ENCODE measurements around the gene POLR2J2.
"Not testable (repeated sequence)": the region's sequence is repeated elsewhere in the genome, so short reads cannot be mapped to it uniquely, and the experiment has no call there.

The POLR2J2 gene

GRCh38 chr7:102649924-102650323, 21.5 kb downstream of the POLR2J2 start, which contains the start of gene SPDYE2B:
Gene SPDYE2B (plus strand): TSS chr7:102650319. CDS start chr7:102652349, 2,030 bp downstream.
- H3K4me3 ChIP-seq (ENCODE audit: low read length); H3K27me3 ChIP-seq (ENCODE audit: control insufficient read depth, insufficient read depth, low read length); H3K9me3 ChIP-seq (ENCODE audit: control insufficient read depth, low read depth, low read length); H3K4me1 ChIP-seq (ENCODE audit: control insufficient read depth, low read depth, low read length); H3K36me3 ChIP-seq (ENCODE audit: control insufficient read depth, low read depth, low read length); H3K27ac ChIP-seq (ENCODE audit: low read length); H3K9ac ChIP-seq (ENCODE audit: low read length): not testable (repeated sequence)

- not testable (repeated sequence) for H3K4me3 ChIP-seq (ENCODE audit: low read length); H3K9ac ChIP-seq (ENCODE audit: low read length); H3K27ac ChIP-seq (ENCODE audit: low read length); H3K36me3 ChIP-seq (ENCODE audit: control insufficient read depth, low read depth, low read length); H3K27me3 ChIP-seq (ENCODE audit: control insufficient read depth, insufficient read depth, low read length); H3K9me3 ChIP-seq (ENCODE audit: control insufficient read depth, low read depth, low read length); H3K4me1 ChIP-seq (ENCODE audit: control insufficient read depth, low read depth, low read length)
These were observed 23.6 kb downstream of the POLR2J2 start for GRCh38 chr7:102647813-102648212.

GRCh38 chr7:102643404-102643803, 28.1 kb downstream of the POLR2J2 start:
- H3K27me3 ChIP-seq (ENCODE audit: control insufficient read depth, insufficient read depth, low read length); H3K9me3 ChIP-seq (ENCODE audit: control insufficient read depth, low read depth, low read length); H3K4me1 ChIP-seq (ENCODE audit: control insufficient read depth, low read depth, low read length); H3K27ac ChIP-seq (ENCODE audit: low read length); H3K9ac ChIP-seq (ENCODE audit: low read length); H3K4me3 ChIP-seq (ENCODE audit: low read length); H3K36me3 ChIP-seq (ENCODE audit: control insufficient read depth, low read depth, low read length): not testable (repeated sequence)

- not testable (repeated sequence) for H3K4me3 ChIP-seq (ENCODE audit: low read length); H3K4me1 ChIP-seq (ENCODE audit: control insufficient read depth, low read depth, low read length); H3K9me3 ChIP-seq (ENCODE audit: control insufficient read depth, low read depth, low read length); H3K36me3 ChIP-seq (ENCODE audit: control insufficient read depth, low read depth, low read length); H3K9ac ChIP-seq (ENCODE audit: low read length); H3K27me3 ChIP-seq (ENCODE audit: control insufficient read depth, insufficient read depth, low read length); H3K27ac ChIP-seq (ENCODE audit: low read length)
These were observed 28.8 kb downstream of the POLR2J2 start, which contains the start of gene UPK3BL1 for GRCh38 chr7:102642691-102643090. Gene UPK3BL1 (minus strand): TSS chr7:102642791. CDS start chr7:102642741, 50 bp downstream.

GRCh38 chr7:102638848-102639247, 32.6 kb downstream of the POLR2J2 start:
- not testable (repeated sequence) for H3K9me3 ChIP-seq (ENCODE audit: control insufficient read depth, low read depth, low read length); H3K4me3 ChIP-seq (ENCODE audit: low read length); H3K27ac ChIP-seq (ENCODE audit: low read length); H3K4me1 ChIP-seq (ENCODE audit: control insufficient read depth, low read depth, low read length); H3K9ac ChIP-seq (ENCODE audit: low read length); H3K27me3 ChIP-seq (ENCODE audit: control insufficient read depth, insufficient read depth, low read length); H3K36me3 ChIP-seq (ENCODE audit: control insufficient read depth, low read depth, low read length)

- H3K9me3 ChIP-seq (ENCODE audit: control insufficient read depth, low read depth, low read length); H3K27ac ChIP-seq (ENCODE audit: low read length); H3K4me1 ChIP-seq (ENCODE audit: control insufficient read depth, low read depth, low read length); H3K9ac ChIP-seq (ENCODE audit: low read length); H3K36me3 ChIP-seq (ENCODE audit: control insufficient read depth, low read depth, low read length); H3K27me3 ChIP-seq (ENCODE audit: control insufficient read depth, insufficient read depth, low read length); H3K4me3 ChIP-seq (ENCODE audit: low read length): not testable (repeated sequence)
These were observed 34.5 kb downstream of the POLR2J2 start for GRCh38 chr7:102636956-102637355.

- H3K4me1 ChIP-seq (ENCODE audit: control insufficient read depth, low read depth, low read length); H3K27ac ChIP-seq (ENCODE audit: low read length); H3K36me3 ChIP-seq (ENCODE audit: control insufficient read depth, low read depth, low read length); H3K9ac ChIP-seq (ENCODE audit: low read length); H3K4me3 ChIP-seq (ENCODE audit: low read length); H3K27me3 ChIP-seq (ENCODE audit: control insufficient read depth, insufficient read depth, low read length); H3K9me3 ChIP-seq (ENCODE audit: control insufficient read depth, low read depth, low read length): not testable (repeated sequence)
These were observed 36.1 kb downstream of the POLR2J2 start for GRCh38 chr7:102635354-102635753.

- H3K4me3 ChIP-seq (ENCODE audit: low read length); H3K4me1 ChIP-seq (ENCODE audit: control insufficient read depth, low read depth, low read length); H3K9ac ChIP-seq (ENCODE audit: low read length); H3K27ac ChIP-seq (ENCODE audit: low read length); H3K36me3 ChIP-seq (ENCODE audit: control insufficient read depth, low read depth, low read length); H3K27me3 ChIP-seq (ENCODE audit: control insufficient read depth, insufficient read depth, low read length); H3K9me3 ChIP-seq (ENCODE audit: control insufficient read depth, low read depth, low read length): not testable (repeated sequence)
These were observed 37.2 kb downstream of the POLR2J2 start for GRCh38 chr7:102634299-102634698.

- not testable (repeated sequence) for H3K36me3 ChIP-seq (ENCODE audit: control insufficient read depth, low read depth, low read length); H3K4me1 ChIP-seq (ENCODE audit: control insufficient read depth, low read depth, low read length); H3K27me3 ChIP-seq (ENCODE audit: control insufficient read depth, insufficient read depth, low read length); H3K9me3 ChIP-seq (ENCODE audit: control insufficient read depth, low read depth, low read length); H3K27ac ChIP-seq (ENCODE audit: low read length); H3K9ac ChIP-seq (ENCODE audit: low read length); H3K4me3 ChIP-seq (ENCODE audit: low read length)
These were observed 40.8 kb downstream of the POLR2J2 start for GRCh38 chr7:102630622-102631021.

GRCh38 chr7:102627271-102627904, 44.1 kb downstream of the POLR2J2 start:
- not testable (repeated sequence) for H3K27ac ChIP-seq (ENCODE audit: low read length); H3K9ac ChIP-seq (ENCODE audit: low read length); H3K27me3 ChIP-seq (ENCODE audit: control insufficient read depth, insufficient read depth, low read length); H3K9me3 ChIP-seq (ENCODE audit: control insufficient read depth, low read depth, low read length); H3K4me1 ChIP-seq (ENCODE audit: control insufficient read depth, low read depth, low read length); H3K4me3 ChIP-seq (ENCODE audit: low read length); H3K36me3 ChIP-seq (ENCODE audit: control insufficient read depth, low read depth, low read length)

GRCh38 chr7:102618122-102618521, 53.3 kb downstream of the POLR2J2 start:
- not testable (repeated sequence) for H3K9me3 ChIP-seq (ENCODE audit: control insufficient read depth, low read depth, low read length); H3K4me1 ChIP-seq (ENCODE audit: control insufficient read depth, low read depth, low read length); H3K36me3 ChIP-seq (ENCODE audit: control insufficient read depth, low read depth, low read length)

GRCh38 chr7:102616507-102617125, 54.8 kb downstream of the POLR2J2 start, which contains the start of gene RASA4:
Gene RASA4 (minus strand): TSS chr7:102616756. CDS start chr7:102616689, 67 bp downstream.
- H3K9ac ChIP-seq (ENCODE audit: low read length); H3K4me1 ChIP-seq (ENCODE audit: control insufficient read depth, low read depth, low read length); H3K9me3 ChIP-seq (ENCODE audit: control insufficient read depth, low read depth, low read length); H3K27ac ChIP-seq (ENCODE audit: low read length); H3K4me3 ChIP-seq (ENCODE audit: low read length); H3K27me3 ChIP-seq (ENCODE audit: control insufficient read depth, insufficient read depth, low read length); H3K36me3 ChIP-seq (ENCODE audit: control insufficient read depth, low read depth, low read length): not testable (repeated sequence)

More at GRCh38 chr7:102618122-102618521, 53.3 kb downstream of the POLR2J2 start:
- H3K4me3 ChIP-seq (ENCODE audit: low read length); H3K9ac ChIP-seq (ENCODE audit: low read length); H3K27me3 ChIP-seq (ENCODE audit: control insufficient read depth, insufficient read depth, low read length); H3K27ac ChIP-seq (ENCODE audit: low read length): not testable (repeated sequence)

Data from iPS-18a (cell line).